GM21360 (cell line): ENCODE results near the gene KRTAP12-2.
"Not testable (repeated sequence)": the region's sequence is repeated elsewhere in the genome, so short reads cannot be mapped to it uniquely, and the experiment has no call there.

Source experiments
- ATAC-seq: cut with Tn5 transposase; IDR thresholded peaks from one replicate; pipeline ENCODE4 v1.9.1; 2021; ENCODE audit warnings: mild to moderate bottlenecking, moderate library complexity; ENCODE audit not compliant: unreplicated experiment

Gene KRTAP12-2

DNA sequence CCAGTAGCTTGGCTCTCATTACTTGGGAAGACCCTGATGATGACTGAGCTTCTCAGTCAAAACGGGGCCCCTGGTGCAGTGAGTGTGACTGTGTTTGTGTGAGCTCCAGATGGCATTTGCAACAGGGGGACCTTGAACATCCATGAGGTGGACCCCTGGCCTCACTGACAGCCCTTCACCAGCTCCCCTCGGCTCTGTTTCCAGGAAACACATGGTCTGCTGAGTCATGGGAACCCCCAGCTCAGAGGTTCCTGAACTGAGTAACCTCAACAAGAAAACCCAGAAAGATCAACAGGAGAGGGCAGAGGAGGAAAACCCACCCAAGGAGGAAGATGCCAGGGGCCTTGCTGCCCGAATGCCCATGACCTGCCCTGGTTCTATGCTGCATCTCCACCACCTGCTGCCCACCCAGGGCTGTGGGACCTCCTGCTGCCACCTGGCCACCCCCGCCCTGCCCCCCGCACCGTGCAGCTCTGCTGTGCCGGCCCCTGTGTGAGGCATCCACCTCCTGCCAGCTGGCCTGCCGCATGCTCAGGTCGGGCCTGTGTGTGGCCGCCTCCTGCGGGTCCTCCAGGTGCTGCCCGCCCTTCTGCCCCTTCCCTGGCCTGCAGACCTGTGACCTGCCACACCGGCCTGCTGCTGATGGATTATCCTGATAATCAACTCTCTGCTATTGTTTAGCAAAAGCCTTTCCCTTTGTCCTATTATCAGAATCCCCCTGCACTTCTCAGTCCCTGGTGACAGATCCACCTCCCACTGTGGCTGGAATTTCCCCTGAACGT is 19.5 kb upstream of the KRTAP12-2 start:
- ATAC-seq: no peak

DNA sequence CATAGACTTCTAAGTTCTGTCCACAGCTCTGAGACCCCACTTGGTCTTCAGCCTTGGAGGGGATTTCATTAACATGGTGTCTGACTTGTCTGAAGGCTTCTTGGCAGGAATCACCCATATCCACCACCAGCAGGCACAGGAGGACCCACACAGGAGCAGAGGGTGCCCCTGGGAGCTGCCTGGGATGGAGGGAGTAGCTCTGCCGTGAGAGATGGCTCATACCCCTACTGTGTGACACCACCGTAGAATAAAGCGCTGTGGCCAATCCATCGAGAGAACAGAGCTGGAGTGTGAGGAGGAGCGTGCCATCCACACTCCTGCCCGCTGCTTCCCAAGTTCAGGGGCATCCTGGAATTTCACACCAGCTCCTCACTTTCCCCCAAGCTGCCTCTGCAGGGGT is 18.3 kb upstream of the KRTAP12-2 start:
- ATAC-seq: not testable (repeated sequence)

DNA sequence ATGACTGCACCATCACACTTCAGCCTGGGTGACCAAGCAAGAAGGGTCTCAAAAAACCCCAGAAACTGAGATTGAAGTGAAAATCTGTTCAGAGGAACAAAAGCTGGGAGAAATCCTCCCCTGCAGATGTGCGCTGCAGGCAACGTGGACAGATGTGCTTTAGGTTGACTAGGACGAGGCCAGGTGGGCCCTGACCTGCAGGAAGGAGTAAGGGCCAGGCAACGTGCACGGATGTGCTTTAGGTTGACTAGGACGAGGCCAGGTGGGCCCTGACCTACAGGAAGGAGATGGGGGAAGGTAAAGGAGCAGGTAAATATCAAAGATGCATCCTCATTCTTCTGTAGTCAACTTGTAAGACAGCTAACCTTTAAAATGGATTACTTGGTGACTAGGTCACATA is 17.8 kb upstream of the KRTAP12-2 start:
- ATAC-seq: no peak

DNA sequence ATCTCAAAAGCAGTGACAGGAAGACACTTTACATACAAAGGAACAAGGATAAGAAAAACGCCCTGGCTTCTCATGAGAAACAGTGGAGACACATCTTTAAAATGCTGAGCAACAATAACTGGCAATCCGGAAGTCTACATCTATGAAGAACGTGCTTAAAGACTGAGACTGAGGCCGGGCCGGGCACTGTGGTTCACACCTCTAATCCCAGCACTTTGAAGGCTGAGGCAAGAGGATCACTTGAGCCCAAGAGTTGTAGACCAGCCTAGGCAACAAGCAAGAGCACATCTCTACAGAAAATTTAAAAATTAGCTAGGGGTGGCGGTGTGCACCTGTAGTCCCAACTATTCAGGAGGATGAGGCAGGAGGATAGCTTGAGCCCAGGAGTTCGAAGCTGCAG is 17.4 kb upstream of the KRTAP12-2 start:
- no peak for ATAC-seq

DNA sequence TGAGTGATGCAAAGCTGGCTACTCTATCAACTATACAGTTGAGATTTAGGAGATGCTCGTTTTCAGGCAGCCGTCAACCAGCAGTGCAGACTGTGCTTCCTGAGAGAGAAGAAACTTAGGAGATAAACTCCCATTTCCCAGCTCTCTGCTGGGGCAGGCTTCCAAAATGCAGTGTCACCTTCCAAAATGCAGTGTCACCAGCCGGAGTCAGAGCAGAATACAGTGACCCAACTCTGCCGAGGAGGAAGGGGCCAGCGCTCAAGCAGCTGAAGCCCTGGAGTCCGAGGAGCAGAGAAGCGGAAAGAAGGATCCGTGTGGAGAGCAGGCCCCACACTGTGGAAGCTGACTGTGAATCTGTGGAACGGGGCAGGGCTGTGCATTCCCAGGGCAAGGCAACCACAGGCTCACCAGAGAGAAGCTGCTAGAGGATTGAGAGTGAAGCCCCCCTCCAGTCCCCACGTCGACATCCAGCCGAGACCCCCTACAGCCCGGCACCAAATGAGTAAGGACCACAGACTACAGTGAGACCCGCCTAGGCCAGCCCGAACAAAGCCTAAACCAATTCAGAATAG is 15.9 kb upstream of the KRTAP12-2 start:
- no peak for ATAC-seq

DNA sequence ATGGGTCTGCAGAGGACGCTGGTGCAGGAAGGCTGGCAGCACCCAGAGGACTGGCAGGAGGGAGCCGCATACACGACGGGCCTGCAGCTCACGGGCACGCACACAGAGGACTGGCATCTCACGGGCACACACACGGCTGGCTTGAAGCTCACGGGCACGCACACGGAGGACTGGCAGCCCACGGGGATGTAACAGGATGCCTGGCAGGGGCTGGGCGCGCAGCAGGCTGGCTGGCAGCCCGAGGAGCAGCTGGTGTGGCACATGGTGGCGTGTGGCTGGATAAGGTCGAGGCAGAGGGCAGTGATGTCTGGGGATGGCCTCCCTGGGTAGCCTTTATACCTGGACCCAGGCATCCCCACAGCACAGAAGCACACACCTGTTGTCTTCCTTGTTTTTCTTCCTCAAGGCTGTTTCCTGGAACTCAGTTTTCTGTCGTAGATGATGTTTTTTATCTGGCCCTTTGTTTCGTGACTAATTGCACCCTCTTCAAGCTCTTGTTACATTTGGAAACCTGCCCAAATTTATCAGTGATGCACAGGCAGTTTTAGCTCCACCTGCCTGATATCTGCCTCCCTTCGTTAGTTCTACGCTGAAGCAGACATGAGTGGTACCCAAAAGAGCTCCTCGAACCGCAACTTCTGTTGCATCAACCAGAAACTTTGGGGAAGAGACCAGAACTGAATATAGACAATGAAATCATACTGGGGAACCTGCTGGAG is 15.3 kb upstream of the KRTAP12-2 start, which contains the start of gene KRTAP12-1:
KRTAP12-1 (minus strand) TSS at position 303 of the 719 bp plus-strand sequence; CDS start at position 263, 40 bp downstream.
- no peak for ATAC-seq

DNA sequence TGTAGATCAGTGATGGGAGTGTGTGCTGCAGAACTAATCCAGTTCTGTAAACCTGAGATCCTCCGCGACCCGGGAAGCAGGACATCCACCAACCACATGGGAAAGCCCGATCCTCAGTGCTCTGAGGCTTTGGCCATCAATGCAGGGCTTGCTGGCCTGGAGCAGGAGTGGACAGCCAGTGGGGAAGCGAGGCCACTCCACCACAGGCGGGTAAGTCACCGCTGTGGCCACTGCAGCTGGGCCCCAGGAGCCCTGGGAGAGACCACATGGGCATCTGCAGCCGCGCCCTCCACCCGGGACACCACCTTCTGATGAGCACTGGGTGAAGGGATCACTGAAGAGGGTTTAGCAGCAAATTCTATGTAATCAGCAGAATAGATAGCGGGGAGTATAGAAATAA is 14.4 kb upstream of the KRTAP12-2 start:
- ATAC-seq: no peak

DNA sequence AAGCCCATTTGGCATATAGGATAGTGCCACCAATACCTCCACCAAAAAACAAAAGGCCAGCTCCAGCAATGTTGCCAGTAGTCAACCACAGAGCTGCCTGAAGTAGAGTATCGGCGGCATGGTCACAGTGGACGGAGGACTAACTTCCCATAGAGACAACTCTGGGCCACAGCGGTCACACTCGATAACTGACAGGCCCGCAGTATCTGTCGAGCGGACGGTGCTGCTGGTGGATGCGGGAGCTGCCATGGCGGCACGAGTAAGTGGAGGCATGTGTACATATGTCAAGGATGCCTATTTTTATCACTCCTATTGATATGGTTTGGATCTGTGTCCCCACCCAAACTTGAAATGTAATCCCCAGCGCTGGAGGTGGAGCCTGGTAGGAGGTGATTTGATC is 11.2 kb upstream of the KRTAP12-2 start:
- ATAC-seq: no peak

DNA sequence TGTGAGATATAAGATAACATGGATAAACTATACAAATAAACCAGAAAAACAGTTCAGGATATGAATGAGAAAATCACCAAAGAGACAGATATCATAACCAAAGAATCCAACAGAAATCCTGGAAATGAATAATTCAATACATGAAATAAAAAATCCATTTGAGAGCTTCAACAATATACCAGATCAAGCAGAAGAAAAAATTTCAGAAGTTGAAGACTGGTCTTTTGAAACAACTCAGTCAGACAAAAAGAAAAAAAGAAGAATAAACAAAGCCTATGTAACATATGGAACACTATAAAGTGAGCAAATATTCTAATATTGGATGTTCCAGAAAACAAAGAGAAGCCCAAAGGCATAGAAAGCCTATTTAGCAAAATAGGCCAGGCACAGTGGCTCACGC is 5.2 kb upstream of the KRTAP12-2 start:
- no peak for ATAC-seq

DNA sequence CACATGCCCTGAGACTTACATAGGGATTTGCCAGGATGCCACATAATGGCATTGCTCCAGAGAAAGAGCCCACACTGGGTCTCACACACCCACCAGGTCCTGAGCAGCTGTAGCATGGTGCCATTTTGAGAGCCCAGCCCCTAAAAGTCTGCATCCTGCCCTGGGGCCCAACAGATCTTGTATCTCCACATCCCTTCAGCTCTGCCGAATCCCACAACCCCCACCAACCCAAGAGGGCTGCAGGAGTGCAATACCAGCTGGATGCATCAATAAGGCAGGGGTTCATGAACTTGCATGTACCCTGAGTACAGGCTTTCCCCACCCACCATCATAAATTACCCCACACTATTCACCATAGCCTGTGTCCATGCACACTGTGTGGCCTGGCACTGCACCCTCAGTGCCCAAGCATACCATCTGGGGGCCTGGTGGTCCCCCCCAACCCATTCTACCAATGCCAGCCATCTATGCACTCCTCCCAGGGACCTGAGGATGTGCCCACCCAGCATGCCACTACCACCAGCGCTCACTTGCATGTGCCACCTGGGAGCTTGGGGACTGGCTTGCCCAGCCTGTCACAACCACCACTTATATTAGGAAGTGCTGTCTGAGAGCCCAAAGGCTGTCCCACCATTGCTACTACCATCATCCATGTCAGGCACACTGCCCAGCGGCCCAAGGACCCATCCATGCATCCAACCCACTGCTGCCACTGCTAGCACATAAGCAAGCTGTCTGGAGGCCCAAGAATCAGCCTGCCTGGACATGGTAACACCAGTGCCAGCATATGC is 4.1 kb upstream of the KRTAP12-2 start:
- ATAC-seq: no peak

DNA sequence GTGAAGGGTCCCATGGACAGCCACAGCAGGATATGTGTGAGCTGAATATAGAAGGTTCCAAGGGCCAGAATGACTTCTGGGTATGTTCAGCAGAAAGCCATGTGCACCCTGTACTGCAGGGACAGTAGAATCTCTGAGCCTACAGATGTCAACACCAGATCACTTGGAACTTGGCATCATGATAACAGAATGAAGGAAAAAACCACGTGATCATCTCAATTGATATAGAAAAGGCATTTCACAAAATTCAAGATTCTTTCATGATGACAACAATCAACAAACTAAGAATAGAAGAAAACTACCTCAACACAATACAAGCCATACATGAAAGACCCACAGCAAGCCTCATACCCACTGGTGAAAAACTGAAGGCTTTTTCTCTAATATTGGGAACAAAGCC is 885 bp upstream of the KRTAP12-2 start:
- no peak for ATAC-seq

DNA sequence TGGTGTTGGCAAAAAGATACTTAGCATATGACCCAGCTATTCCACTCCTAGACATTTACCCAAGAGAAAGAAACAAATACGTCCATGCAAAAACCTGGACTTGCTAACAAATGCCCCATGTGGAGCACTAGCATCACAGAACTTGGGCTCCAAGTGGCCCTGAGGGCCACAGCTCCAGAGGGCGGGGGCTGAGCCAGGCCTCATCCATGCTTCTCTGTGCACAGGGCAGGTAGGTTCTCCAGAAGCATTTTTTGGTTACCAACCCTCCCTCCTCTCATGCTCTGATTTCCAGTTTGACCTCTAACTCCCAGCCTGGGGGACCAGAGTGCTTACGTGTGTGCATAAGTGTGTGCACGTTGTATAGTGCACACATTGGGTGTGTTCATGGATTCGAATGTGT is 2.0 kb downstream of the KRTAP12-2 start:
- no peak for ATAC-seq

DNA sequence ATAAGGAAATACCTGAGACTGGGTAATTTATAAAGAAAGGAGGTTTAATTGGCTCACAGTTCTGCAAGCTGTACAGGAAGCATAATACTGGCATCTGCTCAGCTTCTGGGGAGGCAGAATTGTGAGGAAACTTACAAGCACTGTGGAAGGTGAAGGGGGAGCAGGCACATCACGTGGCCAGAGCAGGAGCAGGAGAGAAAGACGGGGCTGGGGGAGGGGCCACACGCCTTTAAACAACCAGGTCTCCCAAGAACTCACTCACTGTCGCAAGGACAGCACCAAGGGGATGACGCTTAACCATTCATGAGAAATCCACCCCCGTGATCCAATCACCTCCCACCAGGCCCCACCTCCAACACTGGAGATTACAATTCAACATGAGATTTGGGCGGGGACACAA is 5.2 kb downstream of the KRTAP12-2 start:
- not testable (repeated sequence) for ATAC-seq

DNA sequence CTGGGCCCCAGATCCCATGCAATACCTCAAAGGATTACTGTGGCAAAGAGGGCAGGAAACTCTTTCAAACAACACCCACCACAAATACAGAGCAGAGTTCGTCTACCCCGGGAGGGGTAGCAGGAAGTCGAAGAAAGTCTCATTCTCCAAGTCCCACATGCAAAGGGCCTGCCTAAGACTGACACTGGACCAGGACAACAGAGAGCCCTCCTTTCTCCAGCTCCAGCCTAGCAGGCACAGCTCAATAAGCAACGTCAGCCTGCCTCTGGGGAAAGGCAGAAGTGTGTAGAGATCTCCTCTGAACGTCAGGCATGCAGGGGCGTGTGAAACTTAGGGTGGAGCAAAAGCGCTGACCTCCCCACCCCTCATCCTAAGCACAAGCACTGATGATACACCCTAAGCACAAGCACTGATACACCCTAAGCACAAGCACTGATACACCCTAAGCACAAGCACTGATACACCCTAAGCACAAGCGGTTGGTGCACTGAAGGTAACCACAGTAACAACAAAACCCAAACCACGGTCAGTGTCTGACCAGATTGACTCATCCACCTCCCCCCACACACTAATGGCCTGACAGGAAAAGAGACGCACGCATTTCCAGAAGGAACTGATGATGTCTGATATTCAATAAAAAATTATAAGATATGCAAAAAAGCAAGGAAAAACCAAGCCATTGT is 7.7 kb downstream of the KRTAP12-2 start:
- ATAC-seq: no peak

DNA sequence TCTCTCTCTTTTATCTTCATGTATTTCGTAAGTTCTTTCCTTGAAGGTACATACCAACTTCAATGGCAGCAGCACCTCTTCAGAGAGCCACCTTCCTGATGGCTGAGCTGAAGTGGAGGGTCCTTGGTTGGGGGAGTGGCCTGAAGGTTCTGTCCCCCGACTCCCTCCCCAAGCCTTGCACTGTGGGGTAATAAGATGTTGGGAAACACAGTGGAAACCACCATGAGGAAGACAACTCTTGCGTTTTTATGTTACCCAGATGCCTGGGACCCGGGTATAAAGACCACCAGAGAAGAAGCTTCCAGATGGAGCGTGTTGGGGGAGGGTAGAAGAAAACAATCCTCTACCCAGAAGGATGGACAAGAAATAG is 8.2 kb downstream of the KRTAP12-2 start:
- ATAC-seq: no peak

DNA sequence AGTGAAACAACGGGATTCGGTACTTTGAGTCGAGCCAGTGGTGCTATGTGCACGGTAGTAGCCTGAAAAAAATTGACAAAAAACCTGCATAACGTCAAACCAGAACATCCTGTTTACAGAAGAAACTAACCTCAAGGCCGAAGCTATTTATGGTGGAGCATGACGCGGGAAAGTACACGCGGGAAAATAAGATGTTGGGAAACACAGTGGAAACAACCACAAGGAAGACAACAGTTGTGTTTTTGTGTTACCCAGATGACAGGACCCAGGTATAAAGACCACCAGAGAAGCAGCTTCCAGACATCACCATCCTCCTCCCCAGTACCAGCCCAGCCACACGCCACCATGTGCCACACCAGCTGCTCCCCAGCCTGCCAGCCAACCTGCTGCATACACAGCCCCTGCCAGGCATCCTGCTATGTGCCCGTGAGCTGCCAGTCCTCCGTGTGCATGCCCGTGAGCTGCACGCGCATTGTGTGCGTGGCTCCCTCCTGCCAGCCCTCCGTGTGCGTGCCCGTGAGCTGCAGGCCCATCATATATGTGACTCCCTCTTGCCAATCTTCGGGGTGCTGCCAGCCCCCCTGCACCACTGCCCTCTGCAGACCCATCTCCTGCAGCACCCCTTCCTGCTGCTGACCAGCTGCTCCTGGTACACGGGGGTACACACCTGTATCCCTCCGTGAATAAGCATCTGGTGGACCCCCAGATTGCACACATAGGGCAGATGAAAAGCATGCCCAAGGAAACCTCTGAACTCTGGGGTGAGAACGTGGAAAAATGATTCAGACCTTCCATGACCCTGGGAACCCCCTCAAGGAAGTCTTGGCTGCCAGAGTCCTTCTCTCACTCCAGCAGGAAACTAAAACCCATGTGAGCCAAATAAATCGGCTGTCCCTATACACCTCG is 8.8 kb downstream of the KRTAP12-2 start, which contains the start of gene KRTAP12-3:
KRTAP12-3 (plus strand) TSS at position 298 of the 906 bp plus-strand sequence; CDS start at position 346, 48 bp downstream.
- no peak for ATAC-seq

DNA sequence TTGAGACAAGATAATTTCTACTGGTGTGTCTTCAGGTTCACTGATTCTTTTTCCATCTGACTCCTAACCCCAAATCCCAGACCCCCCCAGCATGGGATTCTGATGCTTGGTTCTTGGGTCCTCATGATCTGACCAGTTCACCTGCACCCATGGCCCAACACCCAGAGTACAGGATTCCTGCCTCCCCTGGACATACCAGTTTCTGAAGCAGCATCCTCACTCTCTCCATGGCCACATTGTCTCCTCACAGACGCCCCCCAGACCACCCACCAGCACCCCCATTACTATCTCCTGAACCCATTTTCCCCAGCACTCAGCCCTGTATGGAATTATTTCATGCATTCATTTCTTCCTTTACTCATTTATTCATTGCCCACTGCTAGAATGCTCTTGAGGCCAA is 9.9 kb downstream of the KRTAP12-2 start:
- no peak for ATAC-seq

DNA sequence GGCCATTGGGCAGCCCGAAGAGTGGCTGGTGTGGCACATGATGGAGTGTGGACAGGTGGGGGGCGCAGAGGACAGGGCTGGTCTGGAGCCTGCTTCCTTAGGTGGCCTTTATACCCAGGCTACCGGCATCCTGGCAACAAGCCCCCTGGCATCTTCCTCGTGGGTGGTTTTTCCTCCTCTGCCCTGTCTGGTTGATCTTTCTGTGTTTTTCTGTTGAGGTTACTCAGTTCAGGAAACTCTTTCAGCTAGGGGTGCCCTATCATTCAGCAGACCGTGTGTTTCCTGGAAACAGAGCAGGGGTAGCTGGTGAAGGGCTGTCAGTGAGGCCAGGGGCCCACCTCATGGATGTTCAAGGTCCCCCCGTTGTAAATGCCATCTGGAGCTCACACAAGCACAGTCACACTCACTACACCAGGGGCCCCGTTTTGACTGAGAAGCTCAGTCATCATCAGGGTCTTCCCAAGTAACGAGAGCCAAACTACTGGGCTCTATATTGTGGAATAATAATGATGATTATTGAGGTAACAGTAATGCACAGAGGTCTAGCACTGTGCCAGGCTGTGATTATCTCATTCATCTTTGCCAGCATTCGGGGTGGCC is 12.1 kb downstream of the KRTAP12-2 start, which contains the start of gene KRTAP12-4:
KRTAP12-4 (minus strand) TSS at position 84 of the 600 bp plus-strand sequence; CDS start at position 39, 45 bp downstream.
- no peak for ATAC-seq
